Subcutaneous preadipocyte (primary cell): ENCODE results near the gene SYTL4. TPM values are rescaled to one million over a fixed set of nuclear protein-coding genes. Genes with fewer than 3 reads are reported as not detected.

ENCODE experiments used
- total RNA-seq: library from RNA; depleted of rRNA; stranded (reverse); fragments of >200 nt; gene quantifications from 2 replicates; pipeline ENCODE4 v1.2.3, GENCODE V29; 2012

Gene SYTL4
- 2.6 and 4.7 TPM in 2 replicates for total RNA-seq

DNA sequence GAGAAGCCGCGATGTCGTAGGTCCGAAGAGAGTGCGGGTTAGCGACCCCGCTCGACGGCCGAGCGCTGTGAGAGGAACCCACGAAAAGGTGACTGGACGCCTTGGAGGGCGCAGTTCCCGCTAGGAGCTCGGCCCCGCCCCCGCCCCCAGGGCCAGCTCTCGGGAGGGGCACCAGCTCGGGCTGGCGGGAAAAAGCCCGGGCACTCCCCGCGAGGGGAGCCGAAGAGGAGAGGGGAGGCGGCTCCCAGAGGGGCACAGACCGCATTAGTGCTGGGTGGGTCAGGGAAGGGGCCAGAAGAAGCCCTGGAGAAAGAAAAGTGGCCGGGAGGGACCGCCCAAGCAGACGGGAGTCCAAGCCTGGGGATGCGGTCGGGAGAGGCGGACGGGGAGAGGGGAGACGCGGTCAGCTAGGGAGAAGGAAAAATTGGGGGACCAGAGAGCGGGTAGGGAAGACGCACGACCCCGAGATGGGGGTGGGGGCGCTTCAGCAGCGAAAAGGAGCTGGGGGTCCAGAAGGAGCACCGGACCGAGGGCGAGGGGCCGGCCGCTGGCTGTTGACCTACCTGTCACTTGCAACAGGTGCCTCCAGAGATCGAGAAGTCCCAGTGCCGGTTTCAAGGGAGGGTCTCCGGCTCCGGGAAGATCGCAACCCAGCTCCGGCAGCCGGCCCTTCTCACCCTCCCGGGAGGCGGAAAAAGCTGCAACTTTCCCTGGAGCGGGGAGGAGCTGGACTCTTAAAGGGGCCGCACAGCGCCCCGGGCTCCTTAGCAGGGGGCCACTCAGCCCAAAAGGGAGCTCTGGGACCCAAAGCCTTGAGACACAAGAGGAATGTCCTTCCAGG is at the start of gene SYTL4:
Gene SYTL4, minus strand, starts transcription at position 681 of the 841 bp plus-strand sequence. CDS start 30,084 bp downstream, outside the sequence.

GRCh38 chrX:100643956-100644860 is 87.7 kb downstream of the SYTL4 start, which contains the start of gene SRPX2:
TSS of gene SRPX2 (plus strand) at chrX:100644199. CDS start at chrX:100646323, 2,124 bp downstream.

DNA sequence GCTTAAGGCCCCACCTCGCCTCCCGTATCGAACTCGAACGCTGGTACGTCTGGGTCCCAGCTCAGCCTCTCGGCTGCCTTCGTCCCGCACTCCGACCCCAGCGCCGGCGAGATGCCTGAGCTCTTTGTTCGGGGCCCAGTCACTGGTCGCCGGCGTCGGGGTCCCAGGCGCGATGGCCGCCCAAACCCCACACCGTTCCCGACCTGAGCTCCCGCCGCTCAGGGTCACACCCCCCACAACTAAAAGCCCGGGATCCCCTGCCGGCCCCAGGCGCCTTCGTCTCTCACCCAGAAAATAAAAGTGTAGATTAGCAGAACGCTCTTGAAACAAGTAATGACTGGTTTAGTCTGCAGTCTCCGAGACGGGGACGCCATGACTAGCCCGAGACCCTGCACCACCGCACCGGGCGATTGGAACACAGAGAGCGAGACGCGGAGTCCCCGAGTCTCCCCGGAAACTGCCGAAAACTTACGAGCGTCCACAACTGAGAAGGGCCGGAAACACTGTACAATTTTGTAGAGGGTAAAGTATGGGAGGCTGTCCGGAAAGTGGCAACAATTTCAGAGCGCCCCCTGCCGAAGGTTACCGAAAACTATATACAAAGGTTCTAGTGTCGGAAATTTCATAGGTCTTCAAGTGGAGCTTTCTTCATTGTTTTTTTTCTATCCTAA is 95.5 kb downstream of the SYTL4 start, which contains the start of gene TSPAN6:
Gene TSPAN6, minus strand, starts transcription at position 486 of the 671 bp plus-strand sequence. Its CDS starts 112 bp downstream, at position 374.

Other genes with a start within 250 kb of the SYTL4 start
- gene TNMD, start 147.2 kb downstream of the SYTL4 start, total RNA-seq: not detected in 2 replicates
- 16.6 and 17.6 TPM in 2 replicates for gene TSPAN6, start 95.3 kb downstream of the SYTL4 start, total RNA-seq
- gene SRPX2, start 87.9 kb downstream of the SYTL4 start, total RNA-seq: 78.2 and 99.2 TPM in 2 replicates
- gene CSTF2, start 88.3 kb upstream of the SYTL4 start, total RNA-seq: 11.4 and 16.6 TPM in 2 replicates
- gene NOX1, start 142.2 kb upstream of the SYTL4 start, total RNA-seq: not detected in 2 replicates
- gene XKRX, start 196.8 kb upstream of the SYTL4 start, total RNA-seq: under 0.01 TPM in 1 of 2 replicates, not detected in the other
- not detected in 2 replicates for gene ARL13A, start 237.6 kb upstream of the SYTL4 start, total RNA-seq